HG02973 (cell line): ENCODE results near the gene EFCAB12.
"Not testable (repeated sequence)": the region's sequence is repeated elsewhere in the genome, so short reads cannot be mapped to it uniquely, and the experiment has no call there.

Experiments
- ATAC-seq: cut with Tn5 transposase; IDR thresholded peaks from one replicate; pipeline ENCODE4 v1.9.1; 2021; ENCODE audit warnings: moderate library complexity; ENCODE audit not compliant: unreplicated experiment

The EFCAB12 gene

DNA sequence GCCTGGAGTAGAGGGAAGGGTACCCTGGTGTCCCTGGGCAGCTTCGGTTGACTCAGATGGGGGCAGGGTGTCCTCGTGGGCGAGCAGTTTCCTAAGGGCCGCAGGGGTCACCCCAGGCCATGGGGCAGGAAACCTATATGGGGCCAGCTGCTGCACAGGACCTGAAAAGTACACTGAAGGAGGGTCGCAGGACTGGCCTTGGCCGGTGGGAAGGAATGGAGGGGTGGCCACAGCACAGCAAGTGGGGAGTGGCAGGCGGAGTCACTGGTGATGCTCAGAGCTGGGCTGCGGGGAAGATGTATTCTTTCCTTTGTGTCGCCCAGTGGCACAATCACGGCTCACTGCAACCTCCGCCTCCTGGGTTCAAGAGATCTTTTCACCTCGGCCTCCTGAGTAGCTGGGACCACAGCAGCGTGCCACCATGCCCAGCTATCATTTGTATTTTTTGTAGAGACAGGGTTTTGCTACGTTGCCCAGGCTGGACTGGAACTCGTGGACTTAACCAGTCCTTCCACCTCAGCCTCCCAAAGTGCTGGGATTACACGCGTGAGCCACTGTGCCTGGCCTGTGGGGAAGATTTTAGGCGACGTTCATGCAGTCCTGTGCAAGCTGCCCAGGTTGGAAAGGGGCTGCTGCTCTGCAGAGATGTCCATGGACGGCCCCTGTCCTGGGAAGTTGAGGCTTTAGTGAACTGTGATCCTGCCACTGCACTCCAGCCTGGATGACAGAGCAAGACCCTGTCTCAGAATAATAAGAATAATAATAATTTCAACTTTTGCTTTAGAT lies 57.2 kb downstream of the EFCAB12 start:
- no peak for ATAC-seq

DNA sequence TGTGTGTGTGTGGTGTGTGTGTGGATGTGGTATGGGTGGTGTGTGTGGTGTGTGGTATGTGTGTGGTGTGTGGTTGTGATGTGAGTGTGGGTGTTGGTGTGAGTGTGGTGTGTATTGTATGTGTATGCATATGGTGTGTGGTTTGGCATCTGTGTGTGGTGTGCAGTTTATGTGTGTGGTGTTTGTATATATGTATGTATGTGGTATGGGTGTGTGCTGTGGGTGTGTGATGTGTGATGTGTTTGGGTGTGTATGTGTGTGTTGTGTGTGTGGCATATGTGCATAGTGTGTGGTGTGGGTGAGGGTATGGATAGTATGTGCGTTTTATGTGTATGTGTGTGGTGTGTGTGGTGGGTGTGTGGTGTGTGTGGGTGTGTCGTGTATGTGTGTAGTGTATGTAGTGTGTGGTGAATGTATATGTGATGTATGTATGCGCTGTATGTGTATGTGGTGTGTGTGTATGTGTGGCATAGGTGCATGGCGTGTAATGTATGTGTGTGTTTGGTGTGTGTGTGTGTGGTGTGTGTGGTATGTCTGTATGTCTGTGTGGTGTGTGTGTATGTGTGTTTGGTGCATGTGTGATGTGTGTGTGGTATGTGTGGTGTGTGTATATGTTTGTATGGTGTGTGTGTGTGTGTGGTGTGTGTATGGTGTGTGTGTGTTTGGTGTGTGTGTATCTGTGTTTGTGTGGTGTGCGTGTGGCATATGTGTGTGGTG lies 58.0 kb downstream of the EFCAB12 start:
- ATAC-seq, result no peak

DNA sequence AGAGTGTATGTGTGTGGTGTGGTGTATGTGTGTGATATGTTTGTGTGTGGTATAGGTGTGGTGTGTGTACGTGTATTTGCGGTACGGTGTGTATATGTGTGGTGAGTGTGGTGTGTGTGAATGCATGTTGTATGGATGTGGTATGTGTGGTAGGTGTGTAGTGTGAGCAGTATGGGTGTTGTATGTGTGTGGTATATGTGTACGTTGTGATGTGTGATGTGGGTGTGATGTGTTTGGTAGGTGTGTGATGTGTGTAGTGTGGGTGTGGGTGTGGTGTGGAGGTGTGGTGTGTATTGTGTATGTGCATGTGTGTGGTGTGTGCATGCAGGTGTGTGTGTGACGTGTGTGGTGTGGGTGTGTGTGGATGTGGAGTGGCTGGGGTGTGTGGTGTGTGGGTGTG lies 58.7 kb downstream of the EFCAB12 start:
- no peak for ATAC-seq

DNA sequence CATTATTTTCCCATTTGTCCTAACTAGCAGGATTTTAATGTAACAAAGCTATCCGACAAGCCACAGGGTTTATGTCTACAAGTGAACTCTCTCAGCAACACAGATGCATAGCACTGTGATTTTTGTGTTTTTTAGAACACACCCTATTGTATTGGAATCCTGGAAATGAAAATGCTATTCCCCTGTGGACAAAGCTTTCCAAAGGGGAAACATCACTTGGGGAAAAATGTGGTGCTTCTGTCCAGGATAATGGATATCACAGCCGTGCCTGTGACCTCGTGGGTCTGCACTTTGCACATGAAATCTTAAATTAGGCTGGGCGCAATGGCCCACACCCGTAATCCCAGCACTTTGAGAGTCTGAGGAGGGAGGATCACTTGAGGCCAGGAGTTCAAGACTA lies 60.6 kb downstream of the EFCAB12 start:
- ATAC-seq, result no peak

DNA sequence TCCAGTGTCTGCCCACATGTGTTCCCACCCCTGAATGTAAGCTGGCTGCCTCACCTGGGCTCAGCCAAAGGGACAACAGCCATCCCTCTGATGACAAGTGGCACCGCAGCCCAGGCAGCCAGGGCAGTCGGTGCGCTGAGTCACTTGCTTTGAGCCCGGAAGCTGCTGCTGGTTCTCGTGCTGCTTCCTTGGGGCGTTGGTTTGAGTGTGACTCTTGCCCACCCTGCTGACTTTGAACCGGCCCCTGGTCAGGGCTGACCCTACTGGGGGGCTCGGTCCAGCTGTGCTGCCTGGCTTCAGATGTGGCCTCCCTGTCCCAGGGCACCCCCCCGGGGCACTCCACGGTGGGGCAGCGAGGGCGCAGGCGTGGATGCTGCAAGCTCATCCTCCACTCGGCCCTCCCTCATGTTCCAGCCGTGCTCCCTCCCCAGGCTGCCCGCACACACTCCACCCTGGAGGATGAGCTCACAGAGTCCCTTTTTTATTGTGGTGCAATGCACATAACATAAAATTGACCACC lies 62.1 kb downstream of the EFCAB12 start:
- ATAC-seq, result no peak

DNA sequence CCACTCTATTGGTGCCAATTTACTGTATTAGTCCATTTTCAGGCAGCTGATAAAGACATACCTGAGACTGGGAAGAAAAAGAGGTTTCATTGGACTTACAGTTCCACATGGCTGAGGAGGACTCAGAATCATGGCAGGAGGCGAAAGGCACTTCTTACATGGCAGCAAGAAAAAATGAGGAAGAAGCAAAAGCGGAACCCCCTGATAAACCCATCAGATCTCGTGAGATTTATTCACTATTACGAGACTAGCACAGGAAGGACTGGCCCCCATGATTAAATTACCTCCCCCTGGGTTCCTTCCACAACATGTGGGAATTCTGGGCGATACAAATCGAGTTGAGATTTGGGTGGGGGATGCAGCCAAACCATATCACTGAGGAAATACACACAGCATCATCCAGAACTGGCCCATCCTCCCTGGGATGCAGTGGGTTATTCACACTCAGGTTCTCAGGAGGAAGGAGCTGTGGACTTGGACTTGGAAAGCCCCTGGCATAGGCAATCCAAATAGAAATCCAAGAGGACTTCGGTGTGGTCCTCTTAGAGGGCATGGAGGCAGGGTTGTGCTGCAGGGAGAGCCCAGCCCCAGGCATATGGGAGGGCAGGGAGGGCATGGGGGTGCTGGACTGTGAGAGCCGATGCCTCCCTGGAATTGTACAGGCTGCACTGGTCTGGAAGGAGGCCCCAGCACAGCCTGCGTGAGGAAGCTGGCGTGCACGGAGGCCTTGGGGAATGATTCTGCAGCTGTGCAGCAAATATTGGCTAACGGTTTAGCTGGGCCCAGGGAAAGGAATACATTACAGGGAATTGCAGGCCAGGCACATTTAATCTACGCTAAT lies 62.9 kb downstream of the EFCAB12 start:
- ATAC-seq, result no peak

DNA sequence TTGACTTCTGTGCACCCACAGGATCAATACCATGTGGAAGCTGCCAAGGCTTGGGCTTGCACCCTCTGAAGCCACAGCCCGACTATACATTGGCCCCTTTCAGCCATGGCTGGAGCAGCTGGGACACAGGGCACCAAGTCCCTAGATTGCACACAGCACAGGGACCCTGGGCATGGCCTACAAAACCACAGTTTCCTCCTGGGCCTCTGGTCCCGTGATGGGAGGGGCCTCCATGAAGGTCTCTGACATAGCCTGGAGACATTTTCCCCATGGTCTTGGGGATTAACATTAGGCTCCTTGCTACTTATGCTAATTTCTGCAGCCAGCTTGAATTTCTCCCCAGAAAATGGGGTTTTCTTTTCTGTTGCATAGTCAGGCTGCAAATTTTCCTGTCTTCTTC lies 63.6 kb downstream of the EFCAB12 start:
- ATAC-seq, result not testable (repeated sequence)

DNA sequence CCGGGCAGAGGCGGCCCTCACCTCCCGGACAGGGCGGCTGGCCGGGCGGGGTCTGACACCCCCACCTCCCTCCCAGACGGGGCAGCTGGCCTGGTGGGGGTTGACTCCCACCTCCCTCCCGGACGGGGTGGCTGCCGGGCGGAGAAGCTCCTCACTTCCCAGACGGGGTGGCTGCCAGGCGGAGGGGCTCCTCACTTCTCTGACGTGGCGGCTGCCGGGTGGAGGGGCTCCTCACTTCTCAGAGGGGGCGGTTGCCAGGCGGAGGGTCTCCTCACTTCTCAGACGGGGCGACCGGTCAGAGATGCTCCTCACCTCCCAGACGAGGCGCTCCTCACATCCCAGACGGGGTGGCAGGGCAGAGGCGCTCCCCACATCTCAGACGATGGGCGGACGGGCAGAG lies 65.1 kb downstream of the EFCAB12 start:
- ATAC-seq, result not testable (repeated sequence)

DNA sequence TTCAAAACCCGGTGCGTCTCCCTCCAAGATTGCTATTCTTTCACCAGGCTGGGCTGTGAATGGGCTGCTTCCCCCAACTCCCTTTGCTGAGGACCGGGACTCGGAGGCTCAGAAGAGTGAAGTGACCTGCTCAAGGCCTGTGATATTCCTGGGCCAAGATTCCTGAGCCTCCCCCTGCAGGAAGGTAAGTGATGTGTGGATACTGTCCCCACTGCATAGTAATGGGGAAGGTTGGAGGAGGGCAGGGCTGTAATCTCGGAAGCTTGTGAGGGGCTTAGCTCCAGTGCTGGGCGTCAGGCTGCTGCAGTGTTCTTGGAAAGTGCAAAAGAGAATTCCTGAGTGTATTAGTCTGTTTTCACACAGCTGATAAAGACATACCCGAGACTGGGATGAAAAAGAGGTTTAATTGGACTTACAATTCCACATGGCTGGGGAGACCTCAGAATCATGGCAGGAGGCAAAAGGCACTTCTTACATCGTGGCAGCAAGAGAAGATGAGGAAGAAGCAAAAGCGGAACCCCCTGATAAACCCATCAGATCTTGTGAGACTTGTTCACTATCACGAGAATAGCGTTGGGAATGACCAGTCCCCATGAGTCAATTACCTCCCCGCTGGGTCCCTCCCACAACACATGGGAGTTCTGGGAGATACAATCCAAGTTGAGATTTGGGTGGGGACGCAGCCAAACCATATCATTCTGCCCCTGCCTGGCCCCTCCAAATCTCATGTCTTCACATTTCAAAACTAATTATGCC lies 67.6 kb downstream of the EFCAB12 start:
- ATAC-seq, result no peak

DNA sequence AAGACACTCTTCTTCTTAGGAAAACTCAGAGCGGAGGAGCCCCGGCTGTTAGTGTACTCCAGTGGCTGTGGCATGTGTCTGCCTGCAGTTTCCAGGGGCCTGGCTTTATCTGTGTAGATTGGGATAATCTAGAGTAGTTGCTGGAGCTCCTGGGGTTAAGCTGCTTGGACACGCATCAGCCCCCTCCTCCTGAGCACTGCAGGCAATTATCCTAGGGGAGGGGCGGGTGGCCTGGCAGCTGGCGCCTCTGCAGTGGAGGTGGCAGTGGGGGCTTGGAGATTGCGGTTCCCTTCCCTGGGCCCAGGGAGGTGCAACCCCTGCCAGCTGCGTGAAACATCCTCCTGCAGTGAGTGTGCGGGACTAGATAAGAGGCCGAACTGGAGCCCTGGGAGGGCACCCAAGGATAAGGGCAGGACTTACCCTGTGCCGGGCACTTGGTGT lies 68.2 kb downstream of the EFCAB12 start:
- no peak for ATAC-seq

DNA sequence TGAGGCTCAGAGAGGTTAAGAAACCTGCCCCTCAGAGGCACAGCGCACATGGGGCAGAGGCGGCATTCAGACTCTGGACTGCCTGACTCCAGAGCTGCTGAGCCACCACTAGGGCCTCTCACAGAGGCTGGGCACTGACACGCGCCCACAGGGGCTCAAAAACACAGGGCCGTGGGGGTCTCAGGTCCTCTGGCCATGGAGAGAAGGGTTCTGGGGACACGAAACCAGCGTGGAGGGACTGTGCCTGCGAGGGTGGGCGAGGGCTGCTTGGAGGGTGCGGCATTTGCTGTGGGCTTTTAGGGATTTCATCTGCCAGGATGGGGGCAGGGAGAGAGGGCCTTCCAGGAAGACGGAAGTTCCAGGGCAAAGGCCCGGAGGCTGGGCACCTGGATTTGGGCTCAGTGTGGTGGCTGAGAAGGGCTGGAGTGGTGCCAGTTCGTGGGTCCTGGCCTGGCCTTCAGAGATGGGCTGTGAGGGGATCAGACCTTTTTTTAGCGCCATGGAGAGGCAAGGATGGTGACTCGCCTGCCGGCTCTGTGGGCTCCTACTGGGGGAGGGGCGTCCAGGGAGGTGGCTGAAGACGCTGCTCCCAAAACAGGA lies 69.6 kb downstream of the EFCAB12 start:
- no peak for ATAC-seq

DNA sequence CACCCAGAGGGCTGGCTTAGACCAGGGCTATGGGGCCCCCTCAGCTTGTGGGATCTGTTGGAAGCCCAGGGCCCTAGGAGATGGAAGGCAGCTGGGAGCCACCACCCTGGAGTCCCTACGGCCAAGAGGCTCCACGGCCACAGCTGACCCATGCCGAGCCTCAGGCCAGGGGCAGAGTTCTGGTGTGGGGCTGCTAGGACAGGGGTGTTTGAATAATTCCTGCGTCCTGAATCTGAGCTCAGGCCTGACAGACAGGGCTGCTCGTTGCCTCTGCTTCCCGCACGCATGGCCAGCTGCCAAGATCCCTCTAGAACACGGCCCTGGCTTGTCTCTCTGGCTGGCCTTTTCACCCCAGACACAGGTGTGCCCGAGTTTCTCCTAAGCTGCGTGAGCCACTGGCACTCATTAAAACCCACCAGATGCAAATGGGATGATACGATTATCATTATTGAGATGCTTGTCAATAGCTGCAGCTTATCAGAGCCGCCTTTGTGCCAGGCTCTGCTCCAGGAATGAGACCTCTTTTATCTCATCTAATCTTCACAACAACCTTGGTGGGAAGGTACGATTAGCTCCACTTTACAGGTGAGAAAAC lies 70.2 kb downstream of the EFCAB12 start:
- no peak for ATAC-seq

DNA sequence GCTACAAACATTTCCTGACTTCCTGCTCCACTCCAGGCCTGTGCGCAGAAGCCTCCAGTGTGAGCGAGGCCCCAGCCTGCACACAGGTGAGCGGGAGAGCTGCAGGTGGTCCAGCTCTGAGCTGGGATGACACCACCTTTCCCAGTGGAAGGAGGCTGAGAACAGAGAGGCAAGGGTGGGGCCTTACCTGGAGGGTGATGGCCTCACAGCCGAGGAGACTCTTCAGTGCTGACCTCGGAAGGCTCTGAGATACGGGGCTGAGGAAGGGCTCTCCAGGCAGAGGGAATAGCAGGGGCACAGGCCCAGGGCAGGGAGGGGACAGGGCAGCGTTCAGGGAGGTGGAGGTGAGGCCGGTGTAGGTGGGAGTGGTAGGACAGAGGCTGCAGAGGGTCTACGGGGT lies 70.8 kb downstream of the EFCAB12 start:
- no peak for ATAC-seq

DNA sequence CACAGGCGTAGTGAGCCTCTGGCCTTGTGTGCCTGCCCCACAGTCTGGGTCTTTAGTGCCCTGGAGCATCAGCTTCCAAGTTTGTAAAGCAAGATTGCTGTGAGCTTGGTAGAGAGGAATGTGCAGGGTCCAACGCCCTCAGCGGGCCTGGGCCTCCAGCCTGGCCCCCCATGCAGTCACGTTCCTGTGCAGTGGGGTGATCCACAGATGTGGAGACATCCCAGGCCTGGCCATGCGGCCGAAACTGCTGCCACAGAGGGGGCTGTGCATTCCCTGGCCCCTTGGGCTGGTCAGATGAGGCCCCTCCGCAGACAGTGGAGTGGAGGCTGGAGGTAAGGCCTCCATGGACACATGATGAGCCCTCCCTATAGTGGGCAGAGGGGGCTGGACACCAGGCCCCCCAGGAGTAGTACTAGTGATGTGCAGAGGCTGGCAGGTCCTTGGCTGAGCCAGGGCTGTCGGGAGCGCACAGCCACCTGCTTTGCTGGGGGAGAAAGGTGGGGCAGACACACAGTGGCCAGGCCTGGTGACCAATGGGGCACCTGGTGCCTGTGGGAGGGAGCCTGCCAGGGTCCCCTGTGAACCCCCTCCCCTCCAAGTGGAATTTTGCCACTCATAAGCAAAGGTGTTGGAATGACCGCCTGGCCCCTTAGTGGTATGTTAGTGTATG lies 71.5 kb downstream of the EFCAB12 start:
- ATAC-seq, result no peak

DNA sequence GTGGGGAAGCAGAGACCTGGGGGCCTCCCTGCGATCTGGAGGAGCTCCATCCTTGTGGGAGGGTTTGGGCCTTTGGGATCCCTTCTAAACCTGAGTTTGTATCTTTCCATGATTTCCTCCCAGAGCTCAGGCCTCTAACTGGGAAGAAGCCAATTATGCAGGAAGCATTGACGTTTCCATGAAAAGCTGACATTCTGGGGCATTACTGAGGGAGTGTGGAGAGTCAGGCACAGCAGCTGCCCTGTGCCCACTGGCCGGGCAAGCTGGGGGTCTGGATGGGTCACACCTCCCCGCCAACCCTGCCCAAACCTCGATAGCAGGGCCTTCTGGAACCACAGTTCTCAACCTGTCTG lies 74.9 kb downstream of the EFCAB12 start:
- ATAC-seq, result no peak

DNA sequence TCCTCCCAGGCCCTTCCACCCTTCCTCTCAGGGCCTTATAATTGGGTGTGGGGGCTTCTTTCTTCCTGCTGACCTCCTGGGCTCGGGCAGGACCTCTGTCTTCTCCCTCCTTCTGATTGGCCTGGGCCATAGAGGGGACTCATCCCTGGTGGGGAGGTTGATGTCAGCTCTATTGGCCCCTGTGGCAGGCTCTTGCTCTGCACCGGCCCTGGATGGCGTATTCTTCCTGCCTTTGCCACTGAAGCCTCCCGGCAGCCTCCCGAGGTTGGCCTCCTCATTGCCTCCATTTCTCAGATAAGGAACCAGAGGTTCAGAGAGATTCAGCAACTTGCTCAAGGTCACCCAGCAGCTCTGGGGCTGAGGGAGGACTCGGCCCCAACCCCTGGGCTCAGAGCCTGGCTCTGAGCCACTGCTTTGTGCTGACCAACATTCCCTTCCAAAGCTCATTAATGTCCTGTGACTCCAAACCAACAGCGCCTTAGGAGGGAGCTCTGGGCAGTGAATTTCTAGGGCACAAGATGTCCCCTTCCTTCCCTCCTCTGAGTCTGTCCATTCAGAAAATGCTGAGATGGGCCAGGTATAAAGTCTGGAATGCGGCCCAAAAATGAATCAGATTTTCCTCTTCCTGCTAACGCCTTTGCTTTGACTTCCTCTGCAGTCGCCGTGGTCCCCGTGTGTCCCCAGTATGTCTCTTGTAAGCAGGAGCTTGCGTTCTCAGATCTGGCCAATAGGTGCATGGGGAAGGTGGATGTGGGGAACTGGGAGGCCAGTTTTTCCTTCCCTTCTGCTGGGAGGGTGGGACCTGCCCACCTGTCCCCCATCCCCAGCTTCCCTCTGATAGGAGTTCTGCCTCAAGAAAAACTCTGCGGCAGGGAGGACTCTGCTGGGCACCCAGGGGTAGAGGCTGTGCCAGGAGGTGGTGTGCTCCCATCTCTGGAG lies 75.5 kb downstream of the EFCAB12 start:
- no peak for ATAC-seq

DNA sequence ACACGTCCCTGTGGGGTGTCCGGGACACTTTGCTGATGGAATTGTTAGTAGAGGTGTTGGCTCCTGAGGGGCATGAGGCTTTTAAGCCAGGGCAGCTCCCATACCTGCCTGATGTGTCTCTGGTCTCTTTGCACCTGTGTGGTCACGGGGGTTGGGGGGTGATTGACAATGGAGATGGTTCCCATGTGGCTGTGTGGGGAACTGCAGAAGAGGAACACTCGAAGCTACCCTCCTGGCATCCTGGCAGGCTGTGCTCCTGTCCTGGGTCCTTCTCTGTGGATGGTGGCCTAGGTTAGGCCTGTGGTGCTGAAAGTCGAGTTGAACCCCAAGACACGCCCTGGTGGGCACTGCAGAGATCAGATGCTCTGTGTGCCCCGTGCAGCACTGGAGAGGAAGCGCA lies 76.4 kb downstream of the EFCAB12 start:
- no peak for ATAC-seq
